ENCODE measurements around the gene PPIF.

Gene PPIF

GRCh38 chr10:79367426-79368189, 20.3 kb downstream of the PPIF start:
- H3K27me3 ChIP-seq (ENCODE audit: low read depth, low read length) = no peaks in the 10 kb centered on the region
- no peak overlapping the region for H3K27ac ChIP-seq (ENCODE audit: low read length)
- no peak overlapping the region for H3K4me3 ChIP-seq (ENCODE audit: low read depth in 1 of 2, low read length in 2 of 2)
- H3K36me3 ChIP-seq (ENCODE audit: control insufficient read depth in 1 of 2, insufficient read depth in 2 of 2, low read length in 2 of 2) = no peaks in the 10 kb centered on the region
- H3K9me3 ChIP-seq (ENCODE audit: control insufficient read depth in 1 of 2, low read length in 2 of 2) = no peaks in the 10 kb centered on the region
- no peaks in the 10 kb centered on the region for H3K4me1 ChIP-seq (ENCODE audit: control insufficient read depth in 1 of 2, insufficient read depth in 2 of 2, low read length in 2 of 2)

- Histone ChIP-seq H3K4me3 (ENCODE audit: low read depth in 1 of 2, low read length in 2 of 2) (no peak overlapping the region), H3K36me3 (ENCODE audit: control insufficient read depth in 1 of 2, insufficient read depth in 2 of 2, low read length in 2 of 2) (no peaks in the 10 kb centered on the region), H3K9me3 (ENCODE audit: control insufficient read depth in 1 of 2, low read length in 2 of 2) (no peaks in the 10 kb centered on the region), H3K27me3 (ENCODE audit: low read depth, low read length) (no peaks in the 10 kb centered on the region), H3K4me1 (ENCODE audit: control insufficient read depth in 1 of 2, insufficient read depth in 2 of 2, low read length in 2 of 2) (peaks cover 0 to 5% of the 10 kb centered on the region in 2 donors), H3K27ac (ENCODE audit: low read length) (no peak overlapping the region)
These were observed 25.6 kb downstream of the PPIF start for GRCh38 chr10:79372871-79373270.

DNA sequence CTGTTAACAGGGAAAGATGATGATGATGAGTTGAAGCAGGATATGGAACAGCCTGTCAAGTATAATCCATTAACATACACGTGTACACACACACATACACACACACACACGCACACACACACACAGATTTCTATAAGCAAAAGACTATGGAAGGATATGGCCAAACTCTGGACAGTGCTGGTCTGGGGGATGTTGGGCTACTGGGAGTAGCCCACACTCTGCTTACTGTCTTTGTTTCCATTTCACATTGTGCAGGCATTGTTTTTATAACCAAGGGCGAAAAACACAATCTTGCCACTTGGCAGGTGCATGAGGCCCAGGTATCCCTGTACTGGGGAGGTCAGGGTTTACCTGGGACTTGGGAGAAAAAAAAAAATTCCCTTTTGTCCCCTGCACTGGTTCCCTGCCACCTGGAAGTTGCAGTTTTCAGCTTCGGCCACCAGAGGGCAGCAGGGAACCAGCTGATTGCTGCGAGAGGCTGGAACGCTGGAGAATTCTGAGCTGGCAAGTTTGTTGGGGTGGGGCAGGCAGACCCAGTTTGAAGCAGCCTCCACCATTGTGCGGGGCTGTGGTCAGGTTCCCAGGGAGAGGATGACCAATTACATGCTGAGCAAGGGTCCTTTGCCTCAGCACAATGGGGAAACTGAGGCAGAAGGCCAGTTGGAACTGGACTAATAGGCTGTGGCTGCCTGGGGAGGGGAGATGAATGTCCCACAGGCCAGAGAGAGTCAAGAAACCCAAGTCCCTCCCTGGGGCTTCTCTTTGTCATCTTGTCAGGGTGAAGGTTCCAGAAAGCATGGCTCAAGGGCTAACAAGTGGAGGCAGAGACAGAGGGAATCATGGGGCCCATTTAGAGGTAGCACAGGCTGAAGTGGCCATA, 27.3 kb downstream of the PPIF start:
- H3K4me1 ChIP-seq (ENCODE audit: control insufficient read depth in 1 of 2, insufficient read depth in 2 of 2, low read length in 2 of 2) = peaks cover 4 to 13% of the 10 kb centered on the region in 2 donors
- H3K36me3 ChIP-seq (ENCODE audit: control insufficient read depth in 1 of 2, insufficient read depth in 2 of 2, low read length in 2 of 2) = no peaks in the 10 kb centered on the region
- H3K27me3 ChIP-seq (ENCODE audit: low read depth, low read length) = no peaks in the 10 kb centered on the region
- no peak overlapping the region for H3K27ac ChIP-seq (ENCODE audit: low read length)
- H3K9me3 ChIP-seq (ENCODE audit: control insufficient read depth in 1 of 2, low read length in 2 of 2) = no peaks in the 10 kb centered on the region
- H3K4me3 ChIP-seq (ENCODE audit: low read depth in 1 of 2, low read length in 2 of 2) = no peak overlapping the region

DNA sequence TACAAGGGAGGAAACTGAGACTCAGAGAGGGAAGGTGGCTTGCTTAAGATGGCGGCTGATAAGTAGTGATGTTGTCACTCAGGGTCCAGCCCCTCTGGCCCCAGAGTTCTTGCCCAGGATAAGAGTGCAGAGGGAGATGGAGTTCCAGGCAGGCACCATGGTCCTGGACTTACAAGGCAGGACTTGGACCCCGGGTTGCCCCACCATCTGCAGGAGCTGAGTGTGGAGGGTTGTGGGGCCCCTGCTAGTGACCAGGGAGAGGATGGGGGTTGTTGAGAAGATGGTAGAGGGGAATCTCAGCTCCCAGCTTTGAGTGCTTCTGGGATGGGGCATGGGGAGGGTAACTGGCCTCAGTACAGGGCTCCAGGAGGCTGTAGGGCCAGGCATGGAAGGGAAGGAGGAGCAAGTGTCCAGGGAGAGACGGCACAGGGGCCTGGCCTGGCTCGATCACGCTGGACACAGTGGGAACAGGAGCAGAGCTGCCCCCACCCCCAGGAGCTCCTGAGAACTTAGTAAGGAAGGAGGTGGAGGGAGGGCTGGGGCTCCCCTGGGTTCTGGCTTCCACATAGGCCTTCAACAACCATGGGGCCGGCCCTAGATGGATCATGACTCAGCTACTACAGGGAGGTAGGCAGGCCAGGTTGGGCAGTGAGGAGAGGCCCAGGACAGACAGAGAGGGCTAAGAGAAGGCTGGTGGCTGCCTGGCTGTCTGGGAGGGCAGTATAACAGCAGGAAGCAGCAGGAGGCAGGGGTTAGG, 28.2 kb downstream of the PPIF start:
- Histone ChIP-seq H3K27ac (ENCODE audit: low read length) (no peak overlapping the region), H3K4me3 (ENCODE audit: low read depth in 1 of 2, low read length in 2 of 2) (no peak overlapping the region), H3K27me3 (ENCODE audit: low read depth, low read length) (no peaks in the 10 kb centered on the region), H3K9me3 (ENCODE audit: control insufficient read depth in 1 of 2, low read length in 2 of 2) (no peaks in the 10 kb centered on the region), H3K36me3 (ENCODE audit: control insufficient read depth in 1 of 2, insufficient read depth in 2 of 2, low read length in 2 of 2) (no peaks in the 10 kb centered on the region), H3K4me1 (ENCODE audit: control insufficient read depth in 1 of 2, insufficient read depth in 2 of 2, low read length in 2 of 2) (peaks cover 14 to 22% of the 10 kb centered on the region in 2 donors)

DNA sequence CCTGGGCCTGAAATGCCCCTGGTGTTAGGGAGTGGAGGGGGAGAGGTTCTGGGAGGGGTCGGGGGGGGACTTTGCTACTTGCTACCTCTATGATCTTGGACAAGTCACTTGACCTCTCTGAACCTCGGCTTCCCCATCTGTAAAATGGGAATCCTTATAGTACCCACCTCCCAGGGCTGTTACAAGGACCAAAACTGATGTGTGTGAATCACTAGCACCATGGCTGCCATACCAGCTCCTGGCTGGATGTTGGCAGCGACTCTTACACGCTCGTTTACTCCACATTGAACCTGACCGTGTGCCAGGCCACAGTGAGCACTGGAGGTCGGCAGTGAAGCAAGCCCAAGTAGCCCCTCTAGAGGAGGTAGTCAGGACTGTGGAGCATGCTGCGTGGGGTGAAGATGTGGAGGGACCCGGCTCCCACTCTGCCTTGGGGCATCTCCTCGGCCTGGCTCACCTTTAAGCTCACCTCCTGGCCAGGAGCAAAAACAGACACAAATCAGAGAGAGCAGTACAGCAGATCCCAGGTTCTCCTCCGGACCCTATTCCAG, 28.9 kb downstream of the PPIF start:
- Histone ChIP-seq H3K36me3 (ENCODE audit: control insufficient read depth in 1 of 2, insufficient read depth in 2 of 2, low read length in 2 of 2) (no peaks in the 10 kb centered on the region), H3K4me1 (ENCODE audit: control insufficient read depth in 1 of 2, insufficient read depth in 2 of 2, low read length in 2 of 2) (peaks cover 19 to 29% of the 10 kb centered on the region in 2 donors), H3K4me3 (ENCODE audit: low read depth in 1 of 2, low read length in 2 of 2) (no peak overlapping the region), H3K27ac (ENCODE audit: low read length) (no peak overlapping the region), H3K9me3 (ENCODE audit: control insufficient read depth in 1 of 2, low read length in 2 of 2) (no peaks in the 10 kb centered on the region), H3K27me3 (ENCODE audit: low read depth, low read length) (no peaks in the 10 kb centered on the region)

DNA sequence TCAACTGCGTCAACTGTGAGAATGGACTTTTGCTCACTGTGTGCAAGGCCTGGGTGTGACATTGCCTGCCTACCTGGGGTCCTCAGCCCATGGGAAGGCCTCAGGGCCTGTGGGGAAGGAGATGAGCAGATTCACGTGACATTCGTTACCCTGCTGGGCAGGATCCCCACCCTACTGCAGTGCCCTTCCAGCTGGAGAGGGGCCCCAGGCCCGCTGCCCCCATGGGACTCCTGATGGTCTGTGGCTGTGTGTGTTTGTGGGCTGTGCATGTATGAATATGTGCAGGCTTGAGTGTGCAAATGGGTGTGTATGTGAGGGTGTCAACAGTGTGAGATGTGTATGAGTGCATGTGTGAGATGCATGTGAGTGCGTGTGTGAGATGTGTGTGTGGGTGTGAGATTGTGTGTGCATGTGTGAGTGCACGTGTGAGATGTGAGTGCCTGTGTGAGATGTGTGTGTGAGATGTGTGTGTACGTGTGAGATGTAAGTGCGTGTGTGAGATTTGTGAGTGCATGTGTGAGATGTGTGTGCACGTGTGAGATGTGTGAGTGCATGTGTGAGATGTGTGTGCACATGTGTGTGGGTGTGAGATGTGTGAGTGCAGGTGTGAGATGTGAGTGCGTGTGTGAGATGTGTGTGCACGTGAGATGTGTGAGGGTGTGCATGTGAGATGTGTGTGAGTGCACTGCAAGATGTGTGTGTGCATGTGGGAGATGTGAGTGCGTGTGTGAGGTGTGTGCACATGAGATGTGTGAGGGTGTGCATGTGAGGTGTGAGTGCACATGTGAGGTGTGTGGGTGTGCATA, 29.7 kb downstream of the PPIF start:
- Histone ChIP-seq H3K36me3 (ENCODE audit: control insufficient read depth in 1 of 2, insufficient read depth in 2 of 2, low read length in 2 of 2) (no peaks in the 10 kb centered on the region), H3K27ac (ENCODE audit: low read length) (no peak overlapping the region), H3K27me3 (ENCODE audit: low read depth, low read length) (no peaks in the 10 kb centered on the region), H3K4me3 (ENCODE audit: low read depth in 1 of 2, low read length in 2 of 2) (no peak overlapping the region), H3K9me3 (ENCODE audit: control insufficient read depth in 1 of 2, low read length in 2 of 2) (no peaks in the 10 kb centered on the region), H3K4me1 (ENCODE audit: control insufficient read depth in 1 of 2, insufficient read depth in 2 of 2, low read length in 2 of 2) (peaks cover 23 to 37% of the 10 kb centered on the region in 2 donors)

- Histone ChIP-seq H3K4me3 (ENCODE audit: low read depth in 1 of 2, low read length in 2 of 2) (no peak overlapping the region), H3K27ac (ENCODE audit: low read length) (no peak overlapping the region), H3K9me3 (ENCODE audit: control insufficient read depth in 1 of 2, low read length in 2 of 2) (no peaks in the 10 kb centered on the region), H3K4me1 (ENCODE audit: control insufficient read depth in 1 of 2, insufficient read depth in 2 of 2, low read length in 2 of 2) (peaks cover 28 to 44% of the 10 kb centered on the region in 2 donors), H3K27me3 (ENCODE audit: low read depth, low read length) (no peaks in the 10 kb centered on the region), H3K36me3 (ENCODE audit: control insufficient read depth in 1 of 2, insufficient read depth in 2 of 2, low read length in 2 of 2) (peaks cover 0 to 4% of the 10 kb centered on the region in 2 donors)
These were observed 30.5 kb downstream of the PPIF start for GRCh38 chr10:79377557-79378382.

- peaks cover 0 to 4% of the 10 kb centered on the region in 2 donors for H3K36me3 ChIP-seq (ENCODE audit: control insufficient read depth in 1 of 2, insufficient read depth in 2 of 2, low read length in 2 of 2)
- peaks cover 30 to 49% of the 10 kb centered on the region in 2 donors for H3K4me1 ChIP-seq (ENCODE audit: control insufficient read depth in 1 of 2, insufficient read depth in 2 of 2, low read length in 2 of 2)
- H3K4me3 ChIP-seq (ENCODE audit: low read depth in 1 of 2, low read length in 2 of 2) = no peak overlapping the region
- no peaks in the 10 kb centered on the region for H3K9me3 ChIP-seq (ENCODE audit: control insufficient read depth in 1 of 2, low read length in 2 of 2)
- no peak overlapping the region for H3K27ac ChIP-seq (ENCODE audit: low read length)
- no peaks in the 10 kb centered on the region for H3K27me3 ChIP-seq (ENCODE audit: low read depth, low read length)
These were observed 31.0 kb downstream of the PPIF start for GRCh38 chr10:79378383-79378646.

DNA sequence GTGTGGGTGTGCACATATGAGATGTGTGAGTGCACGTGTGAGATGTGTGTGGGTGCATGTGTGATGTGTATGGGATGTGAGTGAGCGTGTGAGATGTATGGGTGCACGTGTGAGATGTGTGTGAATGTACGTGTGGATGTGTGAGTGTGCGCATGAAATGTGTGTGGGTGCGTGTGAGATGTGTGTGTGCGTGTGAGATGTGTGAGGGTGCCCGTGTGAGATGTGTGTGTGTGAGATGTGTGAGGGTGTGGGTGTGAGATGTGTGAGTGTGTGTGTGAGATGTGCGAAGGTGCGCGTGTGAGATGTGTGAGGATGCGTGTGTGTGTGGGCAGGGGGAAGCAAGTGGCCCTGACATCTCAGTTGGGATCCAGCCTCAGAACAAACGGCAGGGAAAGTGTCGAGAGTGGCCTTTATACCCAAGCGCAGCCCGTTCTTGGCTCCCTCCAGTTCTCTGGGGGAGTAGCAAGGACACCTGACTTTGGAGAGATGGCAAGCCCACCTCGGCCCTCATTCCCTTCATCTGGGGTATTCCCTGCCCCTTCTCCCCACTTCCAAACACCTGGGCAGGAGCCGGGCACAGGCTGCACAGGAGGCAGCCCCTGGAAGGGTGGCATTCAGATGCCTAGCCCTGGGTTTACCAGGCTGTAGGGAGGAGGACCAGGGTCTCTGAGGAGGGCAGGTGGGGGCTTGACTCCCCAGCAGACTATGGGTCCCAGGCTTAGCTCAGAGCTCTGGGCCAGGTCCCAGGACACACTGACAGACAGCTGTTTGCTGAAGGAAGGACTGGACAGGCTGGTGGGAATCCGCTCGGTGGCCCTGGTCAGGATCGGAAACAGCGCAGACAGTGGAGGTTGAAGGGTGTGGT, 31.6 kb downstream of the PPIF start:
- H3K4me3 ChIP-seq (ENCODE audit: low read depth in 1 of 2, low read length in 2 of 2) = no peak overlapping the region

More for the DNA sequence above, 31.6 kb downstream of the PPIF start:
- peaks cover 30 to 49% of the 10 kb centered on the region in 2 donors for H3K4me1 ChIP-seq (ENCODE audit: control insufficient read depth in 1 of 2, insufficient read depth in 2 of 2, low read length in 2 of 2)
- H3K9me3 ChIP-seq (ENCODE audit: control insufficient read depth in 1 of 2, low read length in 2 of 2) = no peaks in the 10 kb centered on the region
- H3K36me3 ChIP-seq (ENCODE audit: control insufficient read depth in 1 of 2, insufficient read depth in 2 of 2, low read length in 2 of 2) = peaks cover 0 to 4% of the 10 kb centered on the region in 2 donors
- H3K27ac ChIP-seq (ENCODE audit: low read length) = peak overlapping the region; percentile 84
- no peaks in the 10 kb centered on the region for H3K27me3 ChIP-seq (ENCODE audit: low read depth, low read length)

Data from muscle layer of duodenum (tissue), 2 donors.